Activated CD4-positive, CD25-positive, alpha-beta regulatory T cell treated with anti-CD3 and anti-CD28 coated beads, Interleukin-2, amount 50 U/mL, for 24 hours (primary cell): ENCODE data around the gene SHROOM2.
"Not testable (repeated sequence)": the region's sequence is repeated elsewhere in the genome, so short reads cannot be mapped to it uniquely, and the experiment has no call there.

Experiments
- ATAC-seq, 2 donors: fragments of 150-1000 bp; cut with Tn5 transposase; one replicate each; pipeline ENCODE4 v1.10.0; 2021; ENCODE audit warnings: mild to moderate bottlenecking in 1 of 2, moderate library complexity in 1 of 2

Gene SHROOM2

GRCh38 chrX:9786798-9787635, 788 bp downstream of the SHROOM2 start:
- ATAC-seq: no peak

- ATAC-seq: no peak
Observed at GRCh38 chrX:9788911-9789310, 2.7 kb downstream of the SHROOM2 start.

- no peak for ATAC-seq
Observed at GRCh38 chrX:9789555-9789954, 3.3 kb downstream of the SHROOM2 start.

GRCh38 chrX:9790866-9791265, 4.6 kb downstream of the SHROOM2 start:
- ATAC-seq: no peak

- no peak for ATAC-seq
Observed at GRCh38 chrX:9794495-9794894, 8.3 kb downstream of the SHROOM2 start.

- no peak for ATAC-seq
Observed at GRCh38 chrX:9797384-9798360, 11.4 kb downstream of the SHROOM2 start.

- no peak for ATAC-seq
Observed at GRCh38 chrX:9802737-9803136, 16.5 kb downstream of the SHROOM2 start.

- ATAC-seq: no peak
Observed at GRCh38 chrX:9804444-9804843, 18.2 kb downstream of the SHROOM2 start.

GRCh38 chrX:9805956-9806355, 19.7 kb downstream of the SHROOM2 start:
- ATAC-seq: no peak

- ATAC-seq: no peak
Observed at GRCh38 chrX:9807355-9808182, 21.3 kb downstream of the SHROOM2 start.

GRCh38 chrX:9809876-9810275, 23.6 kb downstream of the SHROOM2 start:
- ATAC-seq: not testable (repeated sequence)

GRCh38 chrX:9811086-9811485, 24.9 kb downstream of the SHROOM2 start:
- ATAC-seq: not testable (repeated sequence)

GRCh38 chrX:9816084-9816700, 30.0 kb downstream of the SHROOM2 start:
- no peak for ATAC-seq

GRCh38 chrX:9821572-9821971, 35.3 kb downstream of the SHROOM2 start:
- ATAC-seq: no peak

GRCh38 chrX:9824554-9824953, 38.3 kb downstream of the SHROOM2 start:
- ATAC-seq: no peak

- ATAC-seq: no peak
Observed at GRCh38 chrX:9825129-9825790, 39.0 kb downstream of the SHROOM2 start.

GRCh38 chrX:9825966-9826365, 39.7 kb downstream of the SHROOM2 start:
- no peak for ATAC-seq

- peak; percentile 70 to 78 for ATAC-seq
Observed at GRCh38 chrX:9829308-9830267, 43.4 kb downstream of the SHROOM2 start.

- ATAC-seq: no peak
Observed at GRCh38 chrX:9832811-9833210, 46.6 kb downstream of the SHROOM2 start.

GRCh38 chrX:9835585-9836210, 49.5 kb downstream of the SHROOM2 start:
- no peak for ATAC-seq
